Activated CD8-positive, alpha-beta memory T cell treated with anti-CD3 and anti-CD28 coated beads, Interleukin-2, amount 50 U/mL, for 4 hours (primary cell): ENCODE results near the gene FAM161B.
"Not testable (repeated sequence)": the region's sequence is repeated elsewhere in the genome, so short reads cannot be mapped to it uniquely, and the experiment has no call there.

Experiments
- DNase-seq: peaks from one replicate; pipeline ENCODE4 v3.0.0-alpha.2; 2020

FAM161B gene, protein sequence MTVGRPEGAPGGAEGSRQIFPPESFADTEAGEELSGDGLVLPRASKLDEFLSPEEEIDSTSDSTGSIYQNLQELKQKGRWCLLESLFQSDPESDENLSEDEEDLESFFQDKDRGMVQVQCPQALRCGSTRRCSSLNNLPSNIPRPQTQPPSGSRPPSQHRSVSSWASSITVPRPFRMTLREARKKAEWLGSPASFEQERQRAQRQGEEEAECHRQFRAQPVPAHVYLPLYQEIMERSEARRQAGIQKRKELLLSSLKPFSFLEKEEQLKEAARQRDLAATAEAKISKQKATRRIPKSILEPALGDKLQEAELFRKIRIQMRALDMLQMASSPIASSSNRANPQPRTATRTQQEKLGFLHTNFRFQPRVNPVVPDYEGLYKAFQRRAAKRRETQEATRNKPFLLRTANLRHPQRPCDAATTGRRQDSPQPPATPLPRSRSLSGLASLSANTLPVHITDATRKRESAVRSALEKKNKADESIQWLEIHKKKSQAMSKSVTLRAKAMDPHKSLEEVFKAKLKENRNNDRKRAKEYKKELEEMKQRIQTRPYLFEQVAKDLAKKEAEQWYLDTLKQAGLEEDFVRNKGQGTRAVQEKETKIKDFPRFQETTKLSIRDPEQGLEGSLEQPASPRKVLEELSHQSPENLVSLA

GRCh38 chr14:73949752-73950734, at the start of gene FAM161B, which contains the start of gene COQ6:
Gene FAM161B (minus strand): TSS chr14:73950094. CDS start chr14:73950026, 68 bp downstream.
Gene COQ6 (plus strand): TSS chr14:73950302. CDS start chr14:73950333, 31 bp downstream.
- DNase-seq, result peak; percentile 81

GRCh38 chr14:73998726-73999125, 48.8 kb upstream of the FAM161B start:
- DNase-seq, result no peak

DNA sequence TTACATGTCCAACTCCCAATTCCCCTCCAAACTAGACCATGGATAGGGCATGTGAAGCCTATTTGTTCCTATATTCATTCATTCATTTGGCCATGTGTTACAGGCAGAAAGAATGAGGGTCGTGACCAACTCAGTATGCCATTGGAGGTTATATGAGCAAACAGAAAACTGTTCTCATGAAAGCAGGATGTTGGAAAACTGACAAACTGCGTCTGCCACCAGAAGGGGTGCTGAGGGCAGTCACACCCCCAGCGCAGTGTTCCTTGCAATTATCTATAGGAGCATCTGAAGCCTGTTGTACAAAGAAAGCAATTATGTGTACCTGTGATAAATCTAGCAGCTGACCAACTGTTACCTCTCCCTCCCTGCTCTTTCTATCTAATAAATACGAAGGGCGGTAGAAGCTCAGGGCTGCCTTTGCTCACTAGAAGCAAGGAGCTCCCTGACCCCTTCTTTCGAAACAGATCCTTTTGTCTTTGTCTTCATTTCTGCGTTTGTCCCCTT, 48.1 kb upstream of the FAM161B start:
- DNase-seq, result no peak

- no peak for DNase-seq
Measured at GRCh38 chr14:73997108-73997943, 47.4 kb upstream of the FAM161B start.

DNA sequence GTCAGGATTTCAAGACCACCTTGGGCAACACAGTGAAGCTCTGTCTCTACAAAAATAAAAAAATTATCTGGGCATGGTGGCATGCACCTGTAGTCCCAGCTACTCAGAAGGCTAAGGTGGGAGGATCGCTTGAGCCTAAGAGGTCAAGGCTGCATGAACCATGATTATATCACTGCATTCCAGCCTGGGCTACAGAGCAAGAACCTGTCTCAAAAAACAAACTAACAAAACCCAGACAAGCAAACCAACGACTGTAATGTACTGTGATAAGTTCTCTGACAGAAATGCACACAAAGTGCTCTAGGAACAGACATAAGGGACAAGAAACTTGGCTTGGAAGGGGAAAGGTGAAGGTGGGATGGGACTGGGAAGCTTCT, 46.8 kb upstream of the FAM161B start:
- no peak for DNase-seq

DNA sequence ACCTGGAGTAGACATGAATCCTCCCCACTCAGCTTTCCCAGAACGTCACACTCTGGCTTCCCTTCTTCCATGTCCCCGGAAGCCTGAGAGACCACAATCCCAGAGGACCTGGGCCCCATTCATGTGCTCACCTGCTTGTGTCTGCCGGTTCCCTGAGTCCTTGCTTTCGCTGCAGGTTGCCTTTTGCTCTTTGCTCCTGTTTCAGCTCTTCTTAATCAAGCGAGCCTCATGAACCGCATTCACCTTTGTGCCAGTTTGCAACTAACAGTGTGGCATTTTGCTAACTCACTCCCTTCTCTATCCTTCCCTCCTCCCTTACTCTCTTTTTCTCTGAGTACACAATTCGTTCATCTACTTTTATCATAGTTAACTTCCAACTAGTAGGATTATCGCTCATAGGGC, 46.1 kb upstream of the FAM161B start:
- no peak for DNase-seq

DNA sequence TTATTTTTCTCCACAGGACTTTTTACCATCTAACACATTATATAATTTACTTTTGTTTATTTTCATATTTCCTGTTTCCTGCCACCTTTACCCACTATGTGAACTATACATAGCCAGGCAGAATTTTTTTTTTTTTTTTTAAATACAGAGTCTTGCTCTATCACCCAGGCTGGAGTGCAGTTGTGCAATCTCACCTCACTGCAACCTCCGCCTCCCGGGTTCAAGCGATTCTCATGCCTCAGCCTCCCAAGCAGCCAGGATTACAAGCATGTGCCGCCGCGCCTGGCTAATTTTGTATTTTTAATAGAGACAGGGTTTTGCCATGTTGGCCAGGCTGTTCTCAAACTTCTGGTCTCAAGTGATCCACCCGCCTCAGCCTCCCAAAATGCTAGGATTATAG, 45.0 kb upstream of the FAM161B start:
- not testable (repeated sequence) for DNase-seq

DNA sequence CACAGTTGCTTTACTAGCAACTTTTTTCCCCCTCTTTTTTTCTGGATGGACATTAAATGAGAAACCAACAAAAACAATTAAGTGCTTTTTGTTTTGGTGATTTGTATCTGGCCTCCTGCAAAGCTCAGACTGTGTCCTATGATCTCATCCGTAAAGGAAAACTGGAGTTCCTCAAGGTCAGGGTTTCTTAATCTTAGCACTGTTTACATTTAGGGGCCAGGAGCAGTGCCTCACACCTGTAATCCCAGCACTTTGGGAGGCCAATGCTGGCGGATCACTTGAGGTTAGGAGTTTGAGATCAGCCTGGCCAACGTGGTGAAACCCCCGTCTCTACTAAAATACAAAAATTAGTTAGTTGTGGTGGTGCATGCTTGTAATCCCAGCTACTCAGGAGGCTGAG, 41.2 kb upstream of the FAM161B start:
- no peak for DNase-seq

DNA sequence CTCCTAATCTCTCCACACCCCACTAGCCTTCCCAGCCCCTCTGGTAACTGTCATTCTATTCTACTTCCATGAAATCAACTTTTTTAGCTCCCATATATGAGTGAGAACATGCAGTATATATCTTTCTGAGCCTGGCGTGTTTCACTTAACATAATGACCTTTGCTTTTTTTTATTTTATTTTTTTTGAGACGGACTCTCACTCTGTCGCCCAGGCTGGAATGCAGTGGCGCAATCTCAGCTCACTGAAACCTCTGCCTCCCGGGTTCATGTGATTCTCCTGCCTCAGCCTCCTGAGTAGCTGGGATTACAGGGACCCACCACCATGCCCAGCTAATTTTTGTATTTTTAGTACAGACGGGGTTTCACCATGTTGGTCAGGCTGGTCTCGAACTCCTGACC, 38.8 kb upstream of the FAM161B start:
- DNase-seq, result not testable (repeated sequence)

DNA sequence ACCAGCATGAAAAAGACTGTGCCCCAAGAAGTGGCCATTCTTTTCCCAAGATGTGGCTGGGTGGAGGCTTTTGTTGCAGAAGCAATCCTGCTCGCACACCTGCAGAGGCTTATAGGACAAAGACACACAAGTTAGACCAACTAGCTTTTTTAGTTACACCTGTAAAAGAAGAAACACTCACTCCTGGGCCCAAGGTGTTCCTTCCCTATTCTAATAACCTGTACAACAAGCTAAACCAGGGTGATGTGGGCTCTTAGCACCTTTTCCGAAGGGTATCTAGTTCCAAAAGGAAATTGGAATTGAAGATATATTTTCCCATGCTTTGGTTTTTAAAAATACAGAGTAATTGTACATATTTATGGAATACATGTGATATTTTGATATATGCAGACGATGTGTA, 38.2 kb upstream of the FAM161B start:
- no peak for DNase-seq

DNA sequence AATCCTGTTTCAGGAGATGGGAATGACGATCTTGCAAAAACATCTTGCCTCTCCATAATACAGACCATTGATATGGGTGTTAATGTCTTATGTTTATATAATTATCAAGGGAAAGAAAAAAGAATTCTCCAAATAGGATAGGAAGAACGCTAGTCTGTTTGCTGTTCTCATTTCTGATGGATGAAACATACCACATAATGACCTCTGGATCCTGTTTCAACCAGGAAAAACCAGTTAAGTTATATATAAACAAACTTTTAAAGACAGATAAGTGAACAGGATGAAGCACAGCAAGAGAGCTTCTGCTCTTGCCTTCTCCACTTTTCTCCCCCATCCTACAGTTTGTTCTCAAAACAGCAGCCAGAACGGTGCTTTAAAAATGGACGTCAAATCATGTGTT, 28.0 kb upstream of the FAM161B start:
- no peak for DNase-seq

GRCh38 chr14:73976125-73976524, 26.2 kb upstream of the FAM161B start:
- no peak for DNase-seq

- DNase-seq, result no peak
Measured at GRCh38 chr14:73973497-73973896, 23.6 kb upstream of the FAM161B start.

DNA sequence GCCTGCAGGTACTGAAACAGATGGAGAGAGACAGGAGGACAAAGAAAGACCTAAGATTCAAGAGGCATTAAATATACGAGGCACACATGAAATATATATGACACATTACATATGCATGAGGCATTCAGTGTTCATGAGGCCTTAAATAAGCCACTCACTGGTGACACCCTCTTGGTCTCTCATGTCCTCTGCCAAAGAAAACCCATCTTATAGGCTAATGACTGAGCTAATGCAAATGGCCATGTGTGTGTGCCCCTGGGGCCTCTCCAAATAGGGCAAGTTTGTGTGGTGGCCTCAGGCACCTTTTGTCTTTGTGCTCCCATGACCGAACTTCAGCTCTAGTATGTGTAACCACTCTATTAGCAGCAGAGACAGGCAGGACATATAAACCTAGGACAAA, 19.0 kb upstream of the FAM161B start:
- DNase-seq, result no peak

GRCh38 chr14:73965216-73965615, 15.3 kb upstream of the FAM161B start:
- no peak for DNase-seq

DNA sequence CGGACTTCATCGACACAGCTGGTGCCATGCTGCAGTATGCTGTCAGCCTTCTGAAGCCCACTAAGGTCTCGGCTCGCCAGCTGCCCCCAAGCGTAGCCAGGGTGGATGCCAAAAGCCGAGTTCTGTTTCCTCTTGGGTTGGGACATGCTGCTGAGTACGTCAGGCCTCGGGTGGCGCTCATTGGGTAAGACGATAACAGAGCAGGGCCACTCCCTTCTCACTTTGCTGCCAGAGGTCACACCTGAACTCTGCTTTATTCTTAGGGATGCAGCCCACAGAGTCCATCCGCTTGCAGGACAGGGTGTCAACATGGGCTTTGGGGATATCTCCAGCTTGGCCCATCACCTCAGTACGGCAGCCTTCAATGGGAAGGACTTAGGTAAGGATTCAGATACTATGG, 11.3 kb upstream of the FAM161B start:
- DNase-seq, result no peak

- DNase-seq, result no peak
Measured at GRCh38 chr14:73958591-73958990, 8.7 kb upstream of the FAM161B start.

DNA sequence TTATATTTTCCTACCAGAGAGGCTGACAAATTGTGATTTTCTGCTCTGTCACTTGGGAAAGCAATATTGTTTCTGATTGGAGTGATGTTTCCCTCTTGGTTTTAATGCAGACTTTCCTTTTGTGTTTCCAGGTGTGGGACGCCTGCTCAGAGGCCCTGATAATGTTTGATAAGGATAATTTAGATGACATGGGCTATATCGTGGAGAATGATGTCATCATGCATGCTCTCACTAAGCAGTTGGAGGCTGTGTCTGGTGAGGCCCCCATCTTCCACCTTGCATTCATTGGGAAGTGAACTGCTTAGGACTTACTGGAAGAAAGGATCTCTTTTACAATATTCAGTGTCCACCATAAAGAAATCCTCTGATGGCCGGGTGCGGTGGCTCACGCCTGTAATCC, 5.8 kb upstream of the FAM161B start:
- no peak for DNase-seq

DNA sequence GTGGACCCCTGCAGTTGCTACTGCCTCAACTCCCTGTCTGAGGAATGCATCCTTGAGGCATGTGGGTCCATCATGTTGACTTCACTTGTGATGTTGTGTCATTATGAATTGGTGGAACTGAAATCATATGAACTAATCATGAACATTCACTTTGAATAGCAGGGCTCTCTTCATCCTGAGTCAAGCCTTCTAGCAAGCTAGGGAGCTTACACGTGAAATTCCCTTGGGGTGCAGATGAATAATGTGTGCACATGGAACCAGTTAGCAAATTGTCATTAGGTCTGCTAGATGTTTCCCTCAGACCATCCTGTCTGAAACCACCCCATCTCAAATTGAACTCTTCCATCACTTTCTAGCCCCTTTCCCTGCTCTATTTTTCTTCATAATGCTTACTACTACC, 3.8 kb upstream of the FAM161B start:
- no peak for DNase-seq

DNA sequence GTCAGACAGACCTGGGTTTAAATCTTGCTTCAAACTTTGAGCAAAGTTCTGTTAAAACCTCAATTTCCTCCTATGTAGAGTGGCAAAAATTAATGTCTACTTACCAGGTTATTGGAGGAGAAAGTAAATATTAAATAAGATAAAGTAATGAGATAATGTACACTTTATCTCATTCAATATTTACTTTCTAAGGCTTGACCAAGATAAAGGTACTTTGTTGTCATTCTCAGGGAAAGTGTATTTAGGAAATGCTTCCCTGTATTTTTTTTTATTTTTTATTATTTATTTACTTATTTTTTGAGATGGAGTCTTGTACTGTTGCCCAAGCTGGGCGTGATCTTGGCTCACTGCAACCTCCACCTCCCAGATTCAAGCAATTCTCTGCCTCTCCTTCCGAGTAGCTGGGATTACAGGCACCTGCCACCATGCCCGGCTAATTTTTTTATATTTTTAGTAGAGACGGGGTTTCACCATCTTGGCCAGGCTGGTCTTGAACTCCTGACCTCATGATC, 4.7 kb downstream of the FAM161B start:
- DNase-seq, result no peak

- no peak for DNase-seq
Measured at GRCh38 chr14:73944432-73945158, 5.3 kb downstream of the FAM161B start.
